HG03460 (cell line): Measurements from ENCODE around the gene GPNMB.
A peak's percentile ranks its signal among the peaks of the same experiment; 100 is the strongest.

Experiments used
- ATAC-seq: cut with Tn5 transposase; IDR thresholded peaks from one replicate; pipeline ENCODE4 v1.9.1; 2021; ENCODE audit not compliant: unreplicated experiment

GPNMB gene

DNA sequence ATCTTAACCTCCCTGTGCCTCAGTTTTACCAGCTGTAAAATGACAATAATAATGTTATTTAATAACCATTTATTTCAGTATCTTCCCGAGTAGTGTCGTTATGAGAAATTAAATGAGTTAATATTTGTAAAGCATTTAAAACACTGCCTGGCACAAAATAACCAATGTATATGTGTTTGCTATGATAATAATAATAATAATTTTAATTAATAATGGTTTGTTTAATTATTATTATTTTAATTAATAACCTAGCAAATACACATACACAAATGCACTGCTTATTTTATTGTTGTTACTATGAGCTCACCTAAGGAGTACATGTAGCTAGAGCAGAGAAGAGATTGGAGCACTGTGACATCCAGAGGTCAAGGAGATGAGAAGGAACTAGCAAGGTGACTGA lies 18.2 kb upstream of the GPNMB start:
- ATAC-seq = no peak

DNA sequence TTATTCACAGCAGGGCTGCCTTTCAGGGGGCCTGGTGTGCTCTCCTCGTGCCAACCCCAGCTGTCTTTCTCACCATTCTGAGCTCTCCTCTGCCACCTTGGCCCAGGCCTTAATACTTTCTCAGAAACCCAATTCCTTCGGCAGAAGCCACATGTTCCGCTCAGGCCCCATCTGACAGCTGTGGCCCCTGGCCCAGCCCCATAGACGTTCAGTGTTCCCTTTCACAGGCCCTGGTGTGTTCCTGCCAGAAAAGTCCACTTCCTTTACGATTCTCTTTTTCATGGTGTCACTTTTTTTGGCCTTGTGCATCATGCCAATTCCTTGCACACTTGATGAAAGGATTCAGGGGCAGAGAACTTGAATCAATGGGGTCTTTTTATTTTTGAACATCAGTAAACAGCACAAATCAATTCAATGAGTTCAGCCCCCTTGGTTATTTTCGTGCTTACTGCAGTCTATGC lies 15.9 kb upstream of the GPNMB start:
- no peak for ATAC-seq

DNA sequence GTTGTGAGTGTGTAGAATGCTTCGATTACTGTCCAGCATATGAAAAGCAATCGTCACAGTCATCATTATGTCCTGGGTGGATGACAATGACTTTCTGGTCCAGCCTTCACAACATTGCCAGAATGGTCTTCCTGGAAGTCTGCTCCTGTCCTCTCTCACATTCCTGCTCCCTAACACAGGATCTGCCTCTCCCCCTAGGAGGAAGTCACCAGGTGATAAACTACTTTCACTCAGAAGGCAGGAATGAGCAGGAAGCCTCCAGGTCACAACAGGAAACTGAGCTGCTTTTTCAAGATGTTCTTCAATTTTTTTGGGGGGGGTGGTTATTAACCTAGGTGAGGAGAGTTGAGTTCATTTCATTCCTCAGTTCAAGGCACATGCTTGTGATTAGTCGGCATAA lies 13.6 kb upstream of the GPNMB start:
- ATAC-seq = no peak

DNA sequence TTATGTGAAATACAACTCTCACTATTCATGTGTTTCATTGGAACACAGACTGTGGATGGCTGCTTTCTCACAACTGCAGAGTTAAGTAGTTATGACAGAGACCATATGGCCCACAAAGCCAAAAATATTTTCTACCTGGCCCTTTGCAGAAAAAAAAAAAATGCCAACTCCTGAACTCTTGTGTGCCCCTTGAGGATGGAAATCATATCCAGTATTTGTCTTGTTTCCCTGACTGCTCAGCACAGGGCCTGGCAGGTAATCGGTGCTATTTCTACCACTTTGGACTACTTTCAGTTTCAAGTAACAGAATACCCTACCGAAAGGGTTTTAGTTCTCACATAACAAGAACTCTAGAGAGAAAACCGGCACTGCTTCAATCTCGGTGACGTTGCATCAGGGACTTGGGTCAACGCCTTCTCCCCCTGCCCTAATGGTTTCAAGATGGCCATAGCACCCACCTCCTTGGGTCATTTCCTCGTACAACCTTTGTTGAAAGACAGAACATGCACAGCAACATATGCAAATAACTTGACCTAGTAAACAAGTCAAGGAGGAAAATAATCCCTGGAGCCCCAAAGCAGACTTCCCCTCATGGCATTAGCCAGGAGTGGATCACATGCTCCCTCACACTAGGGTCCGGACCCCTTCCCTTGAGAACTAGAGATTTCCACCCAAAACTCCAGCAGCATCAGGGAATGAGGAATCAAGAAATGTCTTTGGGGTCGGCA lies 11.8 kb upstream of the GPNMB start:
- ATAC-seq = peak; percentile 91

DNA sequence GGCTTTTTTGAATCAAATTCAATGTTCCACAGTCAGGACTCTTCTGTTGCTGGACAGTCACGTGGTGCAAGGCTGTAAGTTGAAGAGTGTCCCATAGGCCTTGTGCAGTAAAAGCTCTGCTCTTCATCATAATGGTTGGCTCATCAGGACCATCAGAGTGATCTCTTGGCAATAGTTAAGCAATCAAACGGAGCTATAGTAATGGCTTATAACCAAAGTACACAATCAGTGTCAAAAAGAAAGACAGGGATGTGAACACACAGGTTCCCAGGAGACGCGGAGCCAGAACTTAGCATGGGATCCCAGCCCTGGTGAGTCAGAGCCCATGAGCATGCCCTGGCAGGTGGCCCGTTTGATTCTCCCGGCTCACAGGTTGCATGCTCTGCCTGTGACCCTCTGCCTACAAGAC lies 10.8 kb upstream of the GPNMB start:
- ATAC-seq = no peak

DNA sequence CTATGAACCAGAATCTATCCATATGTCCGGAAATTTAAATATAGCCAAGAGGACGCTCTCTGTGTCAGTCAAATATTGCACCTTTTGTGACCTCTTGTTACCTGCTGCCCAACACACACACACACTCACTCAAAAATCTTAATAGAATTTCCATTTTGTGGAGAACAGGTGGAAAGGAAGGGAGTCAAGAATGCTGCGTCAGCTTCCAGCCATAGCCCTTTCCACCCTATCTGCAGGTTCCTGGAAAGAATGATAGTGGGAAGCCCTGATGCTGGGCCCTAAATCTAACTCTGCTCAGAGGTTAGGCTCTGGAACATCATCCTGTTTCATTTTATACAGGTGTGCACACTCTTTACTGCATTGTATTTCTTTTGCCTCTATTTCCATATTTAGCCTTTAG lies 9.6 kb upstream of the GPNMB start:
- no peak for ATAC-seq

DNA sequence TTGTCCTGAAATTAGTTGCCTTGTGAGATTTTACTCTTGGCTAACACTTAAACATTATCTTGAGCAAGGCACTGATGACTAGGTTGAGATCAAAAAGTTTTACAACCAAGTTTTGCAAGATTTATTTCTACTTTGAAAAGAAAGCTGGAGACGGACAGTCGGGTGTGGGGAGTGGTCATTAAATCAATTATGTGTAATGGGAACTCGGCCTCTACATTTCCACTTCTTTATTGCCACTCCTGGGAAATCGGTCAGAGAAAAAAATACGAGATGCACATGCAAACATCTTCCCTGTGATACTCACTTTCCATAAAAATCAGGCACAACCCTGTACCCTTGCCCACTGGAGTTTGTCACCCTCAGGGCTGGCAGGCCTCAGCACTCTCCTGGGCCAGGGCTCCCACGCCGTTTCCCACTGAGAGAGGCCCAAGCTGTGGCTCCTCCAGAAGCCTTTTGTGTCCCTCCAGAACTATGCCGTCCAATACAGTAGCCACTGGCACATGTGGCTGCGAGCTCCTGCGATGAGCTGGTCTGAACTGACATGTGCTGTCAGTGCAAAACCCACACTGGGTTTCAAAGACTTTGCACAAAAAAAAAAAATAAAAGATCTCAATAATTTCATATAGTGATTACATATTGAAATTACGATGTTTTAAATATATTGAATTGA lies 7.5 kb upstream of the GPNMB start:
- ATAC-seq = no peak

DNA sequence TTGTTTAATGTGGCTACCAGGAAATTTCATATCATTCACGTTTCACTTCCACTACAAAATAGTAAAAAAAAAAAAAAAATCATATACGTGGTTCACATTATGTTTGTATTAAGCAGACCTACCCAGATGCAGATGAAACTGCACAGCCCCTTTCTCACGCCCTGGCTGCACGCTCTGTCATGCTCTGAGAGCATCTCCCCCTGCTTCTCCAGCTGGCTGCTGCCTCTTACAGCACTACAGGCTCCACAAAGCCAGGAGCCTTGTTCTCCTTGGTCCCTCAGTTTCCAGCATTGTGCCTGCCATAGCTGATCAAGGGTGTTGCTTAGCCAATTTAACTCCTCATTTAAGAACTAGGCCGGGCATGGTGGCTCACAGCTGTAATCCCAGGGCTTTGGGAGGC lies 6.9 kb upstream of the GPNMB start:
- ATAC-seq = no peak

DNA sequence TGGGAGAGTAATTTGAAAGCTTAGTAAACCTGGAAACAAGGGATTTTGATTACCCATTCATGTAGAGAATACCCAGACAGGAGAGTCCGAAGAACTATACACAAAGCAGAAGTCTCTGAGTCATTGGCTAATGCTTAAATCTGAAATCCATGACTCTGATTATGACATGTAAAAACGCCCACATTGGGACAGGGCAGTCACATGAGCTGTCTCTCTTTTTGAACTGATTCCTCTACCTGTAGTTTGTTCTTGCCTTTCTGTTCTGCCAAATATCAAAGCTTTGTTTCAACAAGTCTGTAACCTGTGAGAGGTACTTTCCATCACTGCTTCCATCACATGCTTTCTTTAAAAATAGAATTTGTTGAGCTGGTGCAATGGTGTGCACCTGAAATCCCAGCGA lies 4.3 kb upstream of the GPNMB start:
- ATAC-seq = no peak

DNA sequence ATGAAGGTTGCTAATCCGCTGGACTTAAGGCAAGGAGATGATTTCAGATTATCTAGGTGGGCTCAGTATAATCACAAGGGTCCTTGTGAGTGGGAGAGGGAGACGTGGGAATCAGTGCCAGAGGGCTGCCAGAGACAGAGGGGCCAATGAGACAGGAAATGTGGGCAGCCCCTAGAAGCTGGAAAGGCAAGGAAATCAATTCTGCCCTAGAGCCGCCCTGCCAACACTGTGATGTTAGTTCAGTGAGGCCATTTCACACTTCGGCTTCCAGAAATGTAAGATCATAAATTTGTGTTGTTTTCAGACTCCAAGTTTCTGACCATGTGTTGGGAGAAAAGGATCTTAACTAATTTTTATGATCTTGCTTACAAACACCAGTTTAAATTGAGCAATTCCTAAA lies 3.6 kb upstream of the GPNMB start:
- no peak for ATAC-seq

DNA sequence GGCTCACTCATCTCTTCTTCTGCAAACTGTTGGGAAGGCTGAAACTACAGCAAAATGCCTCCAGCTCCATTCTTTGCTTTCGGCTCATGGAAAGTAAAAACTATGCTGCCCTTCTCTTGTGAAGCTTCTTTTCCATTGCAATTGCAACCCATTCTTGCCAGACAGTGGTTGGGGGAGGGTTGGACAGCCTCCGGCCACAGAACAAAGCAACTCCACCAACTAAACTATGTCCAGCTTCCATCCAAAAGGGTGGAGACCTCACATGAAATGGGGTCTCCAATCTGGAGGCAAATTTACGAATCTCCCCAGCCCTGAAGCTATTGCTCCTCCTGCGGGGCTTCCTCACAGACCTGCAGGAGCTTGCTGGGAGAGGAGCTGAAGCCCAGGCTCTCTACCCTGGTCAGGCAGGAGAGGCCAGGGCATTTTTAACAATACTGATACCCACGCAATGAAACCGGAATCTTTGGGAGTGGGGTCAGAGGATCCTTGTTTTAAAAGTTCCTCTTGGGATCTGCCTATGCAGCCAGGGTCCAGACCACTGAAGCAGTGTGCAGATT lies 549 bp downstream of the GPNMB start:
- no peak for ATAC-seq

DNA sequence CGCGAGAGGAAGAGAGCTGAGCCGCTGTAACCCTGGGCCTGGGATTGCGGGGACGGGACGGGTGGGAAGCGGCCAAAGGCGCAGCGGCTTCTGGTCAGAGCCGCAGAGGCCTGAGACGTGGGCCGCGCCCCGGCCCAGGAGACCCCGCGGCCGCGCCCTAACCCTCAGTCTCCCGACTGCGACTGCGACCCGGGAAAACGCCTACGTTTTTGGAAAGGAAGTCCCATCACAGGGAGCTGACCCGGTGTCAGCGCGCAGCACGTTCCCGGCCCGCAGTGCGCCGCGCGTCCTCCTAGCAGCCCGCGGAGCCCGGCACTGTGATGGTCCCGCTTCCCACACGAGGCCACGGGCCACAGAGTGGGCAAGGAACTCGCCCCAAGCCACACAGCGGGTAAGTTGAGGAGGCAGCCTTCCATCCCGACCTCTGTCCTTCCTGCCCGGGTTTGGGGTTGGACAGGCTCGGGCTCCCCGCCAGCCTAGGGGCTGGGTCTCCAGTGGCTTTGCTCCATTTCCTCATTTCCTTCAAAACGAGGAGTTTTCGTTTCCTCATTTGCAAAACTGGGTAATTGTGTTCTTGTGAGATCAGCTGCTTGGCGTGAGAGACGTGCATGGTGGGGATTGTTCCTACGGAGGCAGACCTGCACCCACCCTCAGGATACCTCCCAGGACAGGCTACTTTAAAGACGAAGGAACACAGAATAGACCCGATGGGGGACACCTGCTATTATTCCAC lies 1.2 kb downstream of the GPNMB start:
- no peak for ATAC-seq

DNA sequence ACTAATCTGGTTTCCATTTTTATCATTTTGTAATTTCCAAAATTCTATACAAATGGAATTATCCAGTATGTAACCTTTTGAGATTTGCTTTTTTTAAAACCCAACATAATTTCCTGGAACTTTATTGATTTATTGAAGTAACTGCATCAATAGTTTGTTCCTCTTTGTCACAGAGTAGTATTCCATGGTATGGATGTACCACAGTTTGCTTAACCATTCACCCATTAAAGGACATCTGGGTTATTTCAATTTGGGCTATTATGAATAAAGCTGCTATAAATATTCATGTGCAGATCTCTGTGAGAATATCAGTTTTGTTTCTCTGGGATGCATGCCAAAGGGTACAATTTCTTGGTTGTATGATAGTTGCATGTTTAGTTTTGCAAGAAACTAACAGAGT lies 2.9 kb downstream of the GPNMB start:
- no peak for ATAC-seq

DNA sequence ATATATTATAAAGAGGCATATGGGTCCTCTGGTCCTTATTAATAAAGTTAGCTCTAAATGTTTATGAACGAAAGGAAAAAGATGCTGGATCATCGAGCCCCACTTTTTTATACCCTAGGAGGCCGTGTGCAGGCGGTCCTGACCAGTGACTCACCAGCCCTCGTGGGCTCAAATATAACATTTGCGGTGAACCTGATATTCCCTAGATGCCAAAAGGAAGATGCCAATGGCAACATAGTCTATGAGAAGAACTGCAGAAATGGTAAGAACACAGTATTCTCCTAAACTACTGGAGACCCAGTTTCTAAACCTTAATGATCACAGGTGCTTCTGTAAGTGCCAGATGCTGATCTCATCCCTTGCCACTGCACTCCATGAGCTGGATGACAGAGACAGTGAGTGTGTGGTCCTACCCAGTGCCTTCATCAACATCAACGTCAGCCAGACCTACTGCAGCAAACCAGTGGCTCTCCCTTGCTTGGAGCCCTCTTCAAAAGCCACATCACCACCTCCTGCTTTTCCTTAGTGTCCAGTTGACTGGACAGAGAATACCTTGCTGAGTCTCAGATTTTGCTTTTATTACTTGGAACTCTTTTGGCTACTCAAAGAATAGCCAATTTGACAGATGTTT lies 7.6 kb downstream of the GPNMB start:
- ATAC-seq = no peak

DNA sequence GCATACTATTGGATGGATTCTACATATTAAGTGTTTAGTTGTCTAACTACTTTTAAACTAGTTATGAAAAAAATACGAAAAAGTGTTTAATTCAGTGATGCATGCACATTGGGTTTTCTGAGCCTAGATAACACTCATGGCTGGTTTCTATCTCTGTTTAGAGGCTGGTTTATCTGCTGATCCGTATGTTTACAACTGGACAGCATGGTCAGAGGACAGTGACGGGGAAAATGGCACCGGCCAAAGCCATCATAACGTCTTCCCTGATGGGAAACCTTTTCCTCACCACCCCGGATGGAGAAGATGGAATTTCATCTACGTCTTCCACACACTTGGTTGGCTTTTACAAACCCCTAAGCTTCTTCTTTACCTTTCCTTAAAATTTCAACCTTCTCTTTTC lies 10.2 kb downstream of the GPNMB start:
- no peak for ATAC-seq

DNA sequence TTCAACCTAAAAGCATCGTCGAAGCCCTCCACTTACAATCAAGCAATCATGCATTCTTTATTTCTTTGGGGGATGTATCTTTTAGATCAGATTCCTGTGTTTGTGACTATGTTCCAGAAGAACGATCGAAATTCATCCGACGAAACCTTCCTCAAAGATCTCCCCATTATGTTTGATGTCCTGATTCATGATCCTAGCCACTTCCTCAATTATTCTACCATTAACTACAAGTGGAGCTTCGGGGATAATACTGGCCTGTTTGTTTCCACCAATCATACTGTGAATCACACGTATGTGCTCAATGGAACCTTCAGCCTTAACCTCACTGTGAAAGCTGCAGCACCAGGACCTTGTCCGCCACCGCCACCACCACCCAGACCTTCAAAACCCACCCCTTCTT lies 13.8 kb downstream of the GPNMB start:
- ATAC-seq = no peak

DNA sequence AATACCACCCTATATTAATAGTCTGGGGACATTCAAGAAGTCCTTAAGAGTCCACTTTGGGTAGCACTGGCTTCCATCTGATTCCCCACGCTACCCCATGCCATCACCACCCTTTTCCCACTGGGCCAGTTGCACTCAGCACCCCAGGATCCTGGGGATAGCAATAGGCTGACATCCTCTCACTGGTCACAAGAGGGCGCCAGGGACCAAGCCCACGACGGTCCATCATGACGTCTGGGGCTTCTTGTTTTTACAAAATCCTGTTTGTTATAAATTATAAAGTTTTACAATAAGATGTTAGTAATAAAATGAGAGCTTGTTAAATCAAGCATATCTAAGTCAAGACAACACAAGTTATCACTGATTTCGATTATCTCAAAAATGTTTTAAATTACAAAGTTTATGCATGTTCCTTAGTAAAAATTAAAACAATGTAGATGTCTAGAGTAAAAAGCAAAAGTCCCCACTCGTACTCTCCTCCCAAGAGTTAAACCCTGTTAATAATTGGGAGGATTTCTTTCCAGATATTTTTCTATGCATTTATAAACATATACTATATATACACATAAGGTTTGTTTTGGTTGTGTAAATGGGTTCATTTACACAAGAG lies 15.4 kb downstream of the GPNMB start:
- ATAC-seq = no peak

DNA sequence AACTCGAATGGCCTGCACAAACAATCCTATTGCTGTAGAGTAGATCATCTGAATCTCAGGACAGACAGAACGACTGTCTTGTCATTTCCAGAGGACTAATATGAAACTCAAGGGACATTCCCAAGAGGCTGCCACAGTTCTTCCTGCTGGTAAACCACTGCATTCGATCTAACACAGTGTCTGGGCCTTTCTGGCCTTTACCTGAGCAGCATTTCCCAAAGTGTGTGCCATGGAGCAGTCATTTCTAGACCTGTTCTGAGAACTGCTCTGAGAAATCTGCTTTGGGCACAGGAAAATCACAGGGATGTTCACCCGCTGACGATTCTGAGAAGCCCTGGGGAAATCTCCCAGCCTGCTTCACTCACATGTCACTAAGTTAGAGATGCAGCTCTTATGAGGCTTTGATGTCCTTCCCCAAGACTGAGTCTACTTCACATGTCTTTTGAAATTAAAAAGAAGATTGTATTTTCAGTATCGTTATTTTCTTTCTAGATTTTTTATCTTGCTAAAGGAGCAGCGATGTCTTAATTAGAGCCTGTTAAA lies 18.4 kb downstream of the GPNMB start:
- no peak for ATAC-seq

DNA sequence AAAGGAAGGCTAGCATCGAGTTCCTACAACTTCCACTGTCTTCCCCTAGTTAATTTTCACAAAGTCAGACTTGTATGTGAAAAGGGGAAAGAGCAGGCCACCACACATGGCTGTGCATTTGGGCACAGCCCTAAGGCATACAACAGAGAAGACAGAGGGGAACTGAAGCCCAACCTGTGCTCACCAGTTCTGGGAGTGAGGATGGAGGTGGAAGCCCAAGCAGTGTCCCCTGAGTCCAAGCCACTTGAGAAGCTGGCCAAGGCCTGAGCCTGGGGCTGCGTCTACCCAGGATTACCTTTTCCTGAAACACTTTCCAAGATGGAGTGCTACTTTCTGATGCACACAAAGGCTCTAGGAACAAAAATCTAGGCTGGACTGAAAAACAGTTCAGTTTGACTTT lies 20.3 kb downstream of the GPNMB start:
- no peak for ATAC-seq

DNA sequence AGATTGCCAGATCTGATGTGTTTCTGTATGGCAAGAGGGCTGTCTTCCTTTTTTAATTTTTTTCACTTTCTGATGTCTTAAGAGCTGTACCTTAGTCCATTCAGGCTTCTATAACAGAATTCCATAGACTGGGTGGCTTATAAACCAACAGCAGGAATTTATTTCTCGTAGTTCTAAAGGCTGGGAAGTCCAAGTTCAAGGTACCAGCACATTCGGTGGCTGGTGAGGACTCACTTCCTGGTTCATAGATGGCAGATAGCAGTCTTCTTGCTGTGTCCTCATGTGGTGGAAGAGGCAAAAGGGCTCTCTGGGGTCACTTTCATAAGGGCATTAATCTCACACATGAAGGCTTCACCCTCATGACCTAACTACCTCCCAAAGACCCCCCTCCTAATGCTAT lies 20.8 kb downstream of the GPNMB start:
- ATAC-seq = no peak

DNA sequence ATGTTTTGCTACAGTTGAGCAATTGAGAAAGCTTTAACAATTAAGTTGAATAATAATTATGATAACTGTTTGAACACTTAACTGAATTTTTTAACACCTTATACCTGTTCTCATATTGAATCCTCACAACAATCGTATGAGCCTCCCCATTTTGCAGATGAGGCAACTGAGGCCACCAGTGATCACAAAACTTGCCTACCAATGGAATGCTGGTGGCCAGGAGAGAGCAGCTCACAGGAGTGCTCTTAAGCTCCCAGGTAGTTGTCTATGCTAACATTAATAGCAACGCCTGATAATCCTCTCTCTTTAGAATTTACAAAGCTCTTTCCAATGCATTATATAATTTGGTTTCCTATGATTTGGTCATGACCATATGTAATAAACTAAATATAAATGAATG lies 21.6 kb downstream of the GPNMB start:
- no peak for ATAC-seq
